GM23338 (cell line): ENCODE results near the gene RBPJL. TPM values are rescaled to one million over a fixed set of nuclear protein-coding genes. Genes with fewer than 3 reads are reported as not detected.

ENCODE experiments used
- ATAC-seq: fragments of 200-7000 bp; cut with Tn5 transposase; 3 replicates; pipeline ENCODE4 v1.9.1; 2020
- DNase-seq: peaks from one replicate; pipeline ENCODE4 v3.0.0-alpha.2; 2015; ENCODE audit warnings: low spot score
- H2AFZ ChIP-seq: fragments of 200-600 bp; sonication (generic); 2 replicates; pipeline ENCODE4 v1.8.0; 2016; ENCODE audit warnings: antibody characterized with exemption, mild to moderate bottlenecking, moderate library complexity
- H3F3A ChIP-seq: fragments of 200-600 bp; sonication (generic); replicated peaks from 2 replicates; pipeline ENCODE4 v1.8.0; 2017; ENCODE audit warnings: antibody characterized with exemption, mixed run types, low read depth
- H3K27ac ChIP-seq: fragments of 200-600 bp; sonication (generic); 2 replicates; pipeline ENCODE4 v1.6.1; 2016; ENCODE audit warnings: low read depth
- H3K27me3 ChIP-seq: fragments of 200-600 bp; sonication (generic); 2 replicates; pipeline ENCODE4 v1.8.0; 2016; ENCODE audit warnings: mild to moderate bottlenecking, mixed run types, moderate library complexity; ENCODE audit not compliant: insufficient read depth
- H3K36me3 ChIP-seq: fragments of 200-600 bp; sonication (generic); 2 replicates; pipeline ENCODE4 v1.8.0; 2016; ENCODE audit warnings: mild to moderate bottlenecking; ENCODE audit not compliant: insufficient read depth
- H3K4me1 ChIP-seq: fragments of 200-600 bp; sonication (generic); 2 replicates; pipeline ENCODE4 v1.8.0; 2016; ENCODE audit warnings: mild to moderate bottlenecking, moderate library complexity; ENCODE audit not compliant: insufficient read depth
- H3K4me2 ChIP-seq: fragments of 200-600 bp; sonication (generic); 2 replicates; pipeline ENCODE4 v1.7.1; 2017; ENCODE audit warnings: mixed run types
- H3K4me3 ChIP-seq: fragments of 200-600 bp; sonication (generic); 2 replicates; pipeline ENCODE4 v1.6.1; 2016; ENCODE audit warnings: mixed run types
- H3K79me2 ChIP-seq: fragments of 200-600 bp; sonication (generic); replicated peaks from 2 replicates; pipeline ENCODE4 v1.8.0; 2017; ENCODE audit warnings: mild to moderate bottlenecking; ENCODE audit not compliant: insufficient read depth
- H3K9me2 ChIP-seq: fragments of 200-600 bp; sonication (generic); 2 replicates; pipeline ENCODE4 v1.8.0; 2017; ENCODE audit not compliant: insufficient read depth
- H4K20me1 ChIP-seq: fragments of 200-600 bp; sonication (generic); replicated peaks from 2 replicates; pipeline ENCODE4 v1.8.0; 2017; ENCODE audit warnings: mild to moderate bottlenecking; ENCODE audit not compliant: insufficient read depth
- H3K27ac Mint-ChIP-seq: 2 replicates; pipeline ENCODE4 v1.8.0; 2020; ENCODE audit warnings: inconsistent platforms, mild to moderate bottlenecking, moderate library complexity, mixed read lengths
- H3K27me3 Mint-ChIP-seq: 3 replicates; pipeline ENCODE4 v1.8.0; 2022; ENCODE audit warnings: low read depth, mild to moderate bottlenecking, moderate library complexity, mixed read lengths, inconsistent platforms; ENCODE audit not compliant: insufficient read depth, poor library complexity
- H3K36me3 Mint-ChIP-seq: 3 replicates; pipeline ENCODE4 v1.8.0; 2021; ENCODE audit warnings: low read depth, mild to moderate bottlenecking, inconsistent platforms, moderate library complexity, mixed read lengths
- H3K4me1 Mint-ChIP-seq: 3 replicates; pipeline ENCODE4 v1.8.0; 2020; ENCODE audit warnings: mild to moderate bottlenecking, inconsistent platforms, mixed read lengths
- H3K4me3 Mint-ChIP-seq: 3 replicates; pipeline ENCODE4 v1.8.0; 2021; ENCODE audit warnings: moderate library complexity, mild to moderate bottlenecking, inconsistent platforms, mixed read lengths
- H3K9me3 Mint-ChIP-seq: 3 replicates; pipeline ENCODE4 v1.8.0; 2020; ENCODE audit warnings: moderate library complexity, mild to moderate bottlenecking, inconsistent platforms, mixed read lengths
- EZH2 ChIP-seq: fragments of 200-600 bp; sonication (generic); IDR thresholded peaks from one replicate; pipeline ENCODE4 v1.8.0; 2017; ENCODE audit warnings: antibody characterized with exemption, mild to moderate bottlenecking, low read depth; ENCODE audit not compliant: unreplicated experiment
- JUNB ChIP-seq: IDR thresholded peaks from one replicate; pipeline ENCODE4 v1.6.1; 2016; ENCODE audit warnings: antibody characterized with exemption; ENCODE audit not compliant: unreplicated experiment
- STAT1 ChIP-seq: IDR thresholded peaks from one replicate; pipeline ENCODE4 v1.6.1; 2016; ENCODE audit warnings: antibody characterized with exemption; ENCODE audit not compliant: unreplicated experiment
- ZNF114 ChIP-seq: fragments of 250-450 bp; sonication (Bioruptor Pico); IDR thresholded peaks from 2 replicates; pipeline ENCODE4 v1.5.0; 2020; ENCODE audit warnings: mild to moderate bottlenecking, moderate library complexity
- ZNF331 ChIP-seq: fragments of 250-450 bp; sonication (Bioruptor Pico); IDR thresholded peaks from 2 replicates; pipeline ENCODE4 v1.5.0; 2020; ENCODE audit warnings: low read depth, mild to moderate bottlenecking, moderate library complexity
- polyA plus RNA-seq: library from polyadenylated mRNA; unstranded; fragments of >200 nt; fragmentation: Nextera tagmentation; extraction: Ambion mirVana; gene quantifications from 2 replicates; pipeline ENCODE4 v1.2.1, GENCODE V29; 2016
- total RNA-seq: library from RNA; depleted of rRNA; stranded (reverse); fragments of >200 nt; shearing (Covaris generic); gene quantifications from 2 replicates; pipeline ENCODE4 v1.2.3, GENCODE V29; 2014
- TF ChIP-seq, protein P1 (sequence below): fragments of 250-450 bp; sonication (Bioruptor Pico); IDR thresholded peaks from 2 replicates; pipeline ENCODE4 v1.5.0; 2020; ENCODE audit warnings: mild to moderate bottlenecking, moderate library complexity
- TF ChIP-seq, protein P2 (sequence below): IDR thresholded peaks from 2 replicates; pipeline ENCODE4 v1.6.1; 2016; ENCODE audit warnings: antibody characterized with exemption
- TF ChIP-seq, protein P3 (sequence below): IDR thresholded peaks from one replicate; pipeline ENCODE4 v1.6.1; 2018; ENCODE audit warnings: antibody characterized with exemption; ENCODE audit not compliant: unreplicated experiment
- TF ChIP-seq, protein P4 (sequence below), 2 experiments: fragments of 200-600 bp in 1 of 2; sonication (generic) in 1 of 2; conservative IDR thresholded peaks; 2 replicates each; pipeline versions ENCODE4 v1.5.1 to v1.6.1; 2016 to 2017; ENCODE audit warnings: antibody characterized with exemption in 2 of 2, low read depth in 2 of 2, mild to moderate bottlenecking in 2 of 2, moderate library complexity in 1 of 2

Gene RBPJL
- total and polyA plus RNA-seq, 2 experiments from 2014 or later: 0.44 to 0.66 TPM

DNA sequence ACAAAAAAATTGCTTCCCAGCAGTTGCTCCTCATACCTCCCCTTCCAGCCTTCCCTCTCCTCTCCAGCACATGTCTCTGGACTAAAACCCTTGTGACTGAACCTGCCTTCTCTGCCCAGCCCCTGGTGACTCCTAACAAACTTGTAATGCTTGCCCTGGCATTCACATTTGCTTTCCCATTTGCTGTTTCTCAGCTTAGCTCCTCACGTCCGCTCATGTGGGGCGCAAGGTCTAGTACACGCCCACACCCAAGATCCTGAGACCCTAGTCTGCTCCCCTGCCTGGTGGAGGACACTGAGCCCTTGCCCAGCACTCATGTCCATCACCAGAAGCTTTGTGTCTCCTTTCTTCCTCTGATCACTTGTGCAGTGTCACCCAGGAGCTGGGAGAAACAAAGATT is 18.3 kb upstream of the RBPJL start (continued):
- TF ChIP-seq, protein P1, sequence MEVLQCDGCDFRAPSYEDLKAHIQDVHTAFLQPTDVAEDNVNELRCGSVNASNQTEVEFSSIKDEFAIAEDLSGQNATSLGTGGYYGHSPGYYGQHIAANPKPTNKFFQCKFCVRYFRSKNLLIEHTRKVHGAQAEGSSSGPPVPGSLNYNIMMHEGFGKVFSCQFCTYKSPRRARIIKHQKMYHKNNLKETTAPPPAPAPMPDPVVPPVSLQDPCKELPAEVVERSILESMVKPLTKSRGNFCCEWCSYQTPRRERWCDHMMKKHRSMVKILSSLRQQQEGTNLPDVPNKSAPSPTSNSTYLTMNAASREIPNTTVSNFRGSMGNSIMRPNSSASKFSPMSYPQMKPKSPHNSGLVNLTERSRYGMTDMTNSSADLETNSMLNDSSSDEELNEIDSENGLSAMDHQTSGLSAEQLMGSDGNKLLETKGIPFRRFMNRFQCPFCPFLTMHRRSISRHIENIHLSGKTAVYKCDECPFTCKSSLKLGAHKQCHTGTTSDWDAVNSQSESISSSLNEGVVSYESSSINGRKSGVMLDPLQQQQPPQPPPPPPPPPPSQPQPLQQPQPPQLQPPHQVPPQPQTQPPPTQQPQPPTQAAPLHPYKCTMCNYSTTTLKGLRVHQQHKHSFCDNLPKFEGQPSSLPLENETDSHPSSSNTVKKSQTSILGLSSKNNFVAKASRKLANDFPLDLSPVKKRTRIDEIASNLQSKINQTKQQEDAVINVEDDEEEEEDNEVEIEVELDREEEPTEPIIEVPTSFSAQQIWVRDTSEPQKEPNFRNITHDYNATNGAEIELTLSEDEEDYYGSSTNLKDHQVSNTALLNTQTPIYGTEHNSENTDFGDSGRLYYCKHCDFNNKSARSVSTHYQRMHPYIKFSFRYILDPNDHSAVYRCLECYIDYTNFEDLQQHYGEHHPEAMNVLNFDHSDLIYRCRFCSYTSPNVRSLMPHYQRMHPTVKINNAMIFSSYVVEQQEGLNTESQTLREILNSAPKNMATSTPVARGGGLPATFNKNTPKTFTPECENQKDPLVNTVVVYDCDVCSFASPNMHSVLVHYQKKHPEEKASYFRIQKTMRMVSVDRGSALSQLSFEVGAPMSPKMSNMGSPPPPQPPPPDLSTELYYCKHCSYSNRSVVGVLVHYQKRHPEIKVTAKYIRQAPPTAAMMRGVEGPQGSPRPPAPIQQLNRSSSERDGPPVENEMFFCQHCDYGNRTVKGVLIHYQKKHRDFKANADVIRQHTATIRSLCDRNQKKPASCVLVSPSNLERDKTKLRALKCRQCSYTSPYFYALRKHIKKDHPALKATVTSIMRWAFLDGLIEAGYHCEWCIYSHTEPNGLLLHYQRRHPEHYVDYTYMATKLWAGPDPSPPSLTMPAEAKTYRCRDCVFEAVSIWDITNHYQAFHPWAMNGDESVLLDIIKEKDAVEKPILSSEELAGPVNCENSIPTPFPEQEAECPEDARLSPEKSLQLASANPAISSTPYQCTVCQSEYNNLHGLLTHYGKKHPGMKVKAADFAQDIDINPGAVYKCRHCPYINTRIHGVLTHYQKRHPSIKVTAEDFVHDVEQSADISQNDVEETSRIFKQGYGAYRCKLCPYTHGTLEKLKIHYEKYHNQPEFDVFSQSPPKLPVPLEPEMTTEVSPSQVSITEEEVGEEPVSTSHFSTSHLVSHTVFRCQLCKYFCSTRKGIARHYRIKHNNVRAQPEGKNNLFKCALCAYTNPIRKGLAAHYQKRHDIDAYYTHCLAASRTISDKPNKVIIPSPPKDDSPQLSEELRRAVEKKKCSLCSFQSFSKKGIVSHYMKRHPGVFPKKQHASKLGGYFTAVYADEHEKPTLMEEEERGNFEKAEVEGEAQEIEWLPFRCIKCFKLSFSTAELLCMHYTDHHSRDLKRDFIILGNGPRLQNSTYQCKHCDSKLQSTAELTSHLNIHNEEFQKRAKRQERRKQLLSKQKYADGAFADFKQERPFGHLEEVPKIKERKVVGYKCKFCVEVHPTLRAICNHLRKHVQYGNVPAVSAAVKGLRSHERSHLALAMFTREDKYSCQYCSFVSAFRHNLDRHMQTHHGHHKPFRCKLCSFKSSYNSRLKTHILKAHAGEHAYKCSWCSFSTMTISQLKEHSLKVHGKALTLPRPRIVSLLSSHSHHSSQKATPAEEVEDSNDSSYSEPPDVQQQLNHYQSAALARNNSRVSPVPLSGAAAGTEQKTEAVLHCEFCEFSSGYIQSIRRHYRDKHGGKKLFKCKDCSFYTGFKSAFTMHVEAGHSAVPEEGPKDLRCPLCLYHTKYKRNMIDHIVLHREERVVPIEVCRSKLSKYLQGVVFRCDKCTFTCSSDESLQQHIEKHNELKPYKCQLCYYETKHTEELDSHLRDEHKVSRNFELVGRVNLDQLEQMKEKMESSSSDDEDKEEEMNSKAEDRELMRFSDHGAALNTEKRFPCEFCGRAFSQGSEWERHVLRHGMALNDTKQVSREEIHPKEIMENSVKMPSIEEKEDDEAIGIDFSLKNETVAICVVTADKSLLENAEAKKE (CRISPR knock-in tag): no peak
- TF ChIP-seq JUNB: no peak

DNA sequence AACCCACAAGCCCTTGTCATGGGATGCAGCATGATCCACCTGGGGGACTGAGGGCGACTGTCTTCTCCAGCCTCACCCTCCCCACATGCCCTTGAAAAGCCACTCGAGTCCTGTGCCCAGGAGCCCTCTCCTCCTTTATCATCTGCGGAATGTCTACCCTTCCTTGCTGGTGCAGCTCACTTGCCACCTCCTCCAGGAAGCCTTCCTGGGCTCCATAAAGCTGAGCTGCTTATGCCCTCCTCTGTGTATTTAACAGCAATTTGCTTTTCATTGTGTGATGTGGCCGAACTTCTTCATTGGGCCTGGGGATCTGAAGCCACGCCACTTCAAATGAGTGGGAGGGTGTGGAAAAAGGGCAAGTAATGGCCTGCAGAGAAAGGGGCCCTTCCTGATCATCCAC is 17.8 kb upstream of the RBPJL start:
- no peak overlapping the region for H3K27ac Mint-ChIP-seq
- H3K9me2 ChIP-seq: no peaks in the 10 kb centered on the region
- H3K9me3 Mint-ChIP-seq: peaks cover 2% of the 10 kb centered on the region
- H3K4me2 ChIP-seq: no peak overlapping the region
- H3K36me3 Mint-ChIP-seq: peaks cover 2% of the 10 kb centered on the region; the same call in 2 of the 3 replicates
- no peaks in the 10 kb centered on the region for H4K20me1 ChIP-seq
- no peaks in the 10 kb centered on the region for H3K79me2 ChIP-seq
- H3K27ac ChIP-seq: no peak overlapping the region
- ATAC-seq (no peak), DNase-seq (no peak)
- H3K4me3 Mint-ChIP-seq: no peak overlapping the region
- H3K4me3 ChIP-seq: no peak overlapping the region
- H3K27me3 Mint-ChIP-seq: peaks cover 23% of the 10 kb centered on the region
- 0 out of 2 replicates have a peak, but pooled peaks cover 2% of the 10 kb centered on the region for H3K4me1 ChIP-seq
- no peaks in the 10 kb centered on the region for H3F3A ChIP-seq
- peaks cover 27% of the 10 kb centered on the region for H3K27me3 ChIP-seq
- H3K4me1 Mint-ChIP-seq: peaks cover 10% of the 10 kb centered on the region
- no peaks in the 10 kb centered on the region for H3K36me3 ChIP-seq
- H2AFZ ChIP-seq: no peak overlapping the region
- TF ChIP-seq, protein P2, sequence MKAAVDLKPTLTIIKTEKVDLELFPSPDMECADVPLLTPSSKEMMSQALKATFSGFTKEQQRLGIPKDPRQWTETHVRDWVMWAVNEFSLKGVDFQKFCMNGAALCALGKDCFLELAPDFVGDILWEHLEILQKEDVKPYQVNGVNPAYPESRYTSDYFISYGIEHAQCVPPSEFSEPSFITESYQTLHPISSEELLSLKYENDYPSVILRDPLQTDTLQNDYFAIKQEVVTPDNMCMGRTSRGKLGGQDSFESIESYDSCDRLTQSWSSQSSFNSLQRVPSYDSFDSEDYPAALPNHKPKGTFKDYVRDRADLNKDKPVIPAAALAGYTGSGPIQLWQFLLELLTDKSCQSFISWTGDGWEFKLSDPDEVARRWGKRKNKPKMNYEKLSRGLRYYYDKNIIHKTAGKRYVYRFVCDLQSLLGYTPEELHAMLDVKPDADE: no peak
- no peak for TF ChIP-seq ZNF331 (CRISPR knock-in tag)
- TF ChIP-seq, protein P3, sequence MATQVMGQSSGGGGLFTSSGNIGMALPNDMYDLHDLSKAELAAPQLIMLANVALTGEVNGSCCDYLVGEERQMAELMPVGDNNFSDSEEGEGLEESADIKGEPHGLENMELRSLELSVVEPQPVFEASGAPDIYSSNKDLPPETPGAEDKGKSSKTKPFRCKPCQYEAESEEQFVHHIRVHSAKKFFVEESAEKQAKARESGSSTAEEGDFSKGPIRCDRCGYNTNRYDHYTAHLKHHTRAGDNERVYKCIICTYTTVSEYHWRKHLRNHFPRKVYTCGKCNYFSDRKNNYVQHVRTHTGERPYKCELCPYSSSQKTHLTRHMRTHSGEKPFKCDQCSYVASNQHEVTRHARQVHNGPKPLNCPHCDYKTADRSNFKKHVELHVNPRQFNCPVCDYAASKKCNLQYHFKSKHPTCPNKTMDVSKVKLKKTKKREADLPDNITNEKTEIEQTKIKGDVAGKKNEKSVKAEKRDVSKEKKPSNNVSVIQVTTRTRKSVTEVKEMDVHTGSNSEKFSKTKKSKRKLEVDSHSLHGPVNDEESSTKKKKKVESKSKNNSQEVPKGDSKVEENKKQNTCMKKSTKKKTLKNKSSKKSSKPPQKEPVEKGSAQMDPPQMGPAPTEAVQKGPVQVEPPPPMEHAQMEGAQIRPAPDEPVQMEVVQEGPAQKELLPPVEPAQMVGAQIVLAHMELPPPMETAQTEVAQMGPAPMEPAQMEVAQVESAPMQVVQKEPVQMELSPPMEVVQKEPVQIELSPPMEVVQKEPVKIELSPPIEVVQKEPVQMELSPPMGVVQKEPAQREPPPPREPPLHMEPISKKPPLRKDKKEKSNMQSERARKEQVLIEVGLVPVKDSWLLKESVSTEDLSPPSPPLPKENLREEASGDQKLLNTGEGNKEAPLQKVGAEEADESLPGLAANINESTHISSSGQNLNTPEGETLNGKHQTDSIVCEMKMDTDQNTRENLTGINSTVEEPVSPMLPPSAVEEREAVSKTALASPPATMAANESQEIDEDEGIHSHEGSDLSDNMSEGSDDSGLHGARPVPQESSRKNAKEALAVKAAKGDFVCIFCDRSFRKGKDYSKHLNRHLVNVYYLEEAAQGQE: no peak
- no peak for TF ChIP-seq EZH2
- TF ChIP-seq, protein P4, sequence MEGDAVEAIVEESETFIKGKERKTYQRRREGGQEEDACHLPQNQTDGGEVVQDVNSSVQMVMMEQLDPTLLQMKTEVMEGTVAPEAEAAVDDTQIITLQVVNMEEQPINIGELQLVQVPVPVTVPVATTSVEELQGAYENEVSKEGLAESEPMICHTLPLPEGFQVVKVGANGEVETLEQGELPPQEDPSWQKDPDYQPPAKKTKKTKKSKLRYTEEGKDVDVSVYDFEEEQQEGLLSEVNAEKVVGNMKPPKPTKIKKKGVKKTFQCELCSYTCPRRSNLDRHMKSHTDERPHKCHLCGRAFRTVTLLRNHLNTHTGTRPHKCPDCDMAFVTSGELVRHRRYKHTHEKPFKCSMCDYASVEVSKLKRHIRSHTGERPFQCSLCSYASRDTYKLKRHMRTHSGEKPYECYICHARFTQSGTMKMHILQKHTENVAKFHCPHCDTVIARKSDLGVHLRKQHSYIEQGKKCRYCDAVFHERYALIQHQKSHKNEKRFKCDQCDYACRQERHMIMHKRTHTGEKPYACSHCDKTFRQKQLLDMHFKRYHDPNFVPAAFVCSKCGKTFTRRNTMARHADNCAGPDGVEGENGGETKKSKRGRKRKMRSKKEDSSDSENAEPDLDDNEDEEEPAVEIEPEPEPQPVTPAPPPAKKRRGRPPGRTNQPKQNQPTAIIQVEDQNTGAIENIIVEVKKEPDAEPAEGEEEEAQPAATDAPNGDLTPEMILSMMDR (conservative IDR thresholded peaks at IDR 0.05; ENCODE audit: low read depth in 2 of 2): no peak
- no peak for TF ChIP-seq ZNF114
- no peak for TF ChIP-seq STAT1
